Testis (tissue), 3 donors: ENCODE measurements around the gene IWS1. TPM values are rescaled to one million over a fixed set of nuclear protein-coding genes. Genes with fewer than 3 reads are reported as not detected.

ENCODE experiments used
- DNase-seq: peaks from one replicate; pipeline ENCODE4 v3.0.0-alpha.2; 2019
- H3K27ac ChIP-seq, 2 donors: fragments of 200-600 bp; sonication (generic); one replicate each; pipeline ENCODE4 v1.5.1; 2019
- H3K27me3 ChIP-seq: fragments of 200-600 bp; sonication (generic); one replicate; pipeline ENCODE4 v1.5.1; 2019
- H3K36me3 ChIP-seq: fragments of 200-600 bp; sonication (generic); one replicate; pipeline ENCODE4 v1.5.1; 2017; ENCODE audit warnings: low read depth; ENCODE audit errors: missing control alignments
- H3K4me1 ChIP-seq: fragments of 200-600 bp; sonication (generic); one replicate; pipeline ENCODE4 v1.5.1; 2019
- H3K4me3 ChIP-seq, 2 donors: fragments of 200-600 bp; sonication (generic); one replicate each; pipeline ENCODE4 v1.5.1; 2017 to 2019
- H3K9me3 ChIP-seq: fragments of 200-600 bp; sonication (generic); one replicate; pipeline ENCODE4 v1.5.1; 2017
- POLR2A ChIP-seq: fragments of 450-650 bp; IDR thresholded peaks from one replicate; pipeline ENCODE4 v1.6.1; 2017; ENCODE audit warnings: antibody characterized with exemption, mild to moderate bottlenecking, moderate library complexity
- WGBS, 2 donors: methylation state at CpG; one replicate each; pipeline ENCODE4 v1.1.5; 2018; 5-methylcytosine and 5-hydroxymethylcytosine counted together
- intact Hi-C: fragments of 100-400 bp; cut with DNase I; formaldehyde crosslinking; loops from one replicate; pipeline ENCODE4 v1.15.1; 2023; ENCODE audit warnings: low total_unique reads
- polyA plus RNA-seq: library from polyadenylated mRNA; stranded (reverse); fragments of 350-450 nt; fragmentation: Illumina TruSeq; extraction: RNeasy Lipid Tissue Mini Kit (QIAGEN cat#74804); gene quantifications from one replicate; pipeline ENCODE4 v1.2.3, GENCODE V29; 2014; ENCODE audit warnings: low read depth, low replicate concordance; ENCODE audit not compliant: insufficient read depth
- total RNA-seq, 2 donors: library from RNA; depleted of rRNA; stranded (reverse); fragments of >200 nt; gene quantifications; one replicate each; pipeline ENCODE4 v1.2.3, GENCODE V29; 2016
- TF ChIP-seq, protein P1 (sequence below), 3 experiments: fragments of 450-650 bp in 2 of 3; fragments of 200-600 bp in 1 of 3; sonication (generic) in 1 of 3; IDR thresholded peaks; one replicate each; pipeline ENCODE4 v1.5.1; 2016 to 2019; ENCODE audit warnings: antibody characterized with exemption in 3 of 3, mild to moderate bottlenecking in 2 of 3, moderate library complexity in 1 of 3

IWS1 gene
- total and polyA plus RNA-seq, 3 donors from 2014 or later: 33.7 to 52.7 (median 39.6) TPM

GRCh38 chr2:127485051-127485693 lies 41.1 kb downstream of the IWS1 start:
- 73 to 84% methylated on average over 5 of the region's 5 CpGs for WGBS, 2 donors
- Histone ChIP-seq H3K4me3 (no peak overlapping the region), H3K27me3 (no peaks in the 10 kb centered on the region), H3K9me3 (no peaks in the 10 kb centered on the region), H3K36me3 (no peaks in the 10 kb centered on the region), H3K27ac (no peak overlapping the region), H3K4me1 (no peaks in the 10 kb centered on the region)
- intact Hi-C loops: no loop called here
- DNase-seq: no peak
- no peak for TF ChIP-seq POLR2A
- TF ChIP-seq, protein P1, sequence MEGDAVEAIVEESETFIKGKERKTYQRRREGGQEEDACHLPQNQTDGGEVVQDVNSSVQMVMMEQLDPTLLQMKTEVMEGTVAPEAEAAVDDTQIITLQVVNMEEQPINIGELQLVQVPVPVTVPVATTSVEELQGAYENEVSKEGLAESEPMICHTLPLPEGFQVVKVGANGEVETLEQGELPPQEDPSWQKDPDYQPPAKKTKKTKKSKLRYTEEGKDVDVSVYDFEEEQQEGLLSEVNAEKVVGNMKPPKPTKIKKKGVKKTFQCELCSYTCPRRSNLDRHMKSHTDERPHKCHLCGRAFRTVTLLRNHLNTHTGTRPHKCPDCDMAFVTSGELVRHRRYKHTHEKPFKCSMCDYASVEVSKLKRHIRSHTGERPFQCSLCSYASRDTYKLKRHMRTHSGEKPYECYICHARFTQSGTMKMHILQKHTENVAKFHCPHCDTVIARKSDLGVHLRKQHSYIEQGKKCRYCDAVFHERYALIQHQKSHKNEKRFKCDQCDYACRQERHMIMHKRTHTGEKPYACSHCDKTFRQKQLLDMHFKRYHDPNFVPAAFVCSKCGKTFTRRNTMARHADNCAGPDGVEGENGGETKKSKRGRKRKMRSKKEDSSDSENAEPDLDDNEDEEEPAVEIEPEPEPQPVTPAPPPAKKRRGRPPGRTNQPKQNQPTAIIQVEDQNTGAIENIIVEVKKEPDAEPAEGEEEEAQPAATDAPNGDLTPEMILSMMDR (IDR thresholded peaks at IDR 0.05): no peak

- intact Hi-C loops: no loop called here
- H3K36me3 ChIP-seq: no peaks in the 10 kb centered on the region
These were observed 44.3 kb downstream of the IWS1 start for GRCh38 chr2:127482031-127482430.

GRCh38 chr2:127479866-127480743 lies 46.2 kb downstream of the IWS1 start:
- H3K4me1 ChIP-seq: no peaks in the 10 kb centered on the region
- TF ChIP-seq, protein P1 (IDR thresholded peaks at IDR 0.05): no peak
- no peak for TF ChIP-seq POLR2A
- H3K36me3 ChIP-seq: no peaks in the 10 kb centered on the region
- no peaks in the 10 kb centered on the region for H3K27me3 ChIP-seq
- WGBS, 2 donors: 66% methylated on average over 8 of the region's 8 CpGs
- no peaks in the 10 kb centered on the region for H3K9me3 ChIP-seq
- no peak overlapping the region for H3K4me3 ChIP-seq
- no peak for DNase-seq
- H3K27ac ChIP-seq: no peak overlapping the region
- intact Hi-C loops: loop anchor here (10.0 kb wide), 1 partner anchor 145 kb away; no protein-coding TSS in a partner anchor

More at GRCh38 chr2:127482031-127482430, 44.3 kb downstream of the IWS1 start:
- Histone ChIP-seq H3K27me3 (no peaks in the 10 kb centered on the region), H3K4me1 (no peaks in the 10 kb centered on the region), H3K27ac (no peak overlapping the region), H3K4me3 (no peak overlapping the region), H3K9me3 (no peaks in the 10 kb centered on the region)
- 45 to 67% methylated on average over 2 of the region's 2 CpGs for WGBS, 2 donors
- no peak for TF ChIP-seq POLR2A
- TF ChIP-seq, protein P1 (IDR thresholded peaks at IDR 0.05): no peak
- DNase-seq: no peak

DNA sequence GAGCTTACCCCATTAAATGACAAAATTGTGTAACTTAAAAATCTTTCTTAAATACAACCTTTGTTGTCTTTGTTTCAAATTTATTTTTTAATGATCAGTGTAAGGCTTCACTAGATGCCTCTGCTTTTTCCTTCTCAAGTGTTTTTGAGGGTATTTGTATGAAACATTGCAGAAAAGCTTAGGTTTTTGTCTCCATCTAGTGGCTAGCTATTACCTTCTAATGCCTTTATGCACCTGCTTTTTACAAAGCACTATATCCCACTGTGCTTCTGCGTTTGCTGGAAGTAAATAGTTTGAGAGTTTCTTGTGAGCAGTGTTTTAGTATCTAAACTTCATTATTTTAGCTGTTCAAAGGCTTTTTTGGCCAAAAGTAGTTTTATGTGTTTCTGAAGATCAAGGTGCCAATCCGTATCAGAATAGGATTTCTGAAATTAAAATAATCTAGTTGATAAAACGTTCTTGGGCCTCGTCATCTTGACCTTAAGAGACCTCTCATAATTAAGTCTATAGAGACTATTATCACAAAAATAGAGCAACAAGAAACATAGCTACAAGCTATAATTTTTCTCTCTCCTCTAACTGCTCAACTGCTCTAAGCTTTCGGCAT lies 47.0 kb downstream of the IWS1 start:
- H3K9me3 ChIP-seq: no peaks in the 10 kb centered on the region
- no peaks in the 10 kb centered on the region for H3K36me3 ChIP-seq
- intact Hi-C loops: loop anchor here (10.0 kb wide), 1 partner anchor 145 kb away; no protein-coding TSS in a partner anchor
- no peaks in the 10 kb centered on the region for H3K27me3 ChIP-seq
- H3K4me1 ChIP-seq: no peaks in the 10 kb centered on the region
- 59 to 64% methylated on average over 5 of the region's 5 CpGs for WGBS, 2 donors
- TF ChIP-seq, protein P1 (IDR thresholded peaks at IDR 0.05): peak; percentile 26 to 45 (median 45)
- no peak for TF ChIP-seq POLR2A
- H3K4me3 ChIP-seq: no peak overlapping the region
- DNase-seq: no peak
- no peak overlapping the region for H3K27ac ChIP-seq
